HepG2 (cell line): ENCODE data around the gene RAP1GAP2. TPM values are rescaled to one million over a fixed set of nuclear protein-coding genes. Genes with fewer than 3 reads are reported as not detected.

Source experiments
- polyA plus RNA-seq, 8 experiments: library from polyadenylated mRNA; depleted of rRNA in 3 of 8; stranded (reverse) in 7 of 8; unstranded in 1 of 8; fragments of >200 nt; fragmentation: Illumina TruSeq in 4 of 8; extraction: Trizol in 4 of 8; gene quantifications; 2 replicates each; pipeline versions ENCODE4 v1.2.1 to v1.2.3, GENCODE V29; 2011 to 2016; ENCODE audit warnings: low read depth in 4 of 8, missing spikeins in 1 of 8, mixed read lengths in 1 of 8; ENCODE audit not compliant: insufficient read depth in 1 of 8
- total RNA-seq, 5 experiments: library from RNA; depleted of rRNA; stranded (reverse); fragments of >200 nt; fragmentation: Illumina TruSeq; extraction: Trizol; gene quantifications; 2 replicates each; pipeline ENCODE4 v1.2.3, GENCODE V29; 2016; ENCODE audit warnings: low read depth in 1 of 5
- TF ChIP-seq, protein P1 (sequence below): sonication (generic); formaldehyde crosslinking; IDR thresholded peaks from 2 replicates; pipeline ENCODE4 v1.4.0; 2020; ENCODE audit warnings: mild to moderate bottlenecking, missing genetic modification reagents, borderline replicate concordance
- TF ChIP-seq, protein P2 (sequence below): sonication (generic); formaldehyde crosslinking; IDR thresholded peaks from 2 replicates; pipeline ENCODE4 v1.5.1; 2020; ENCODE audit warnings: missing genetic modification reagents, mild to moderate bottlenecking, borderline replicate concordance

RAP1GAP2 gene
- total and polyA plus RNA-seq, 2 of the 13 experiments (the other 11 are each of a cell fraction or from before 2014, with no cell fraction given), result 10.9 to 12.0 TPM

DNA sequence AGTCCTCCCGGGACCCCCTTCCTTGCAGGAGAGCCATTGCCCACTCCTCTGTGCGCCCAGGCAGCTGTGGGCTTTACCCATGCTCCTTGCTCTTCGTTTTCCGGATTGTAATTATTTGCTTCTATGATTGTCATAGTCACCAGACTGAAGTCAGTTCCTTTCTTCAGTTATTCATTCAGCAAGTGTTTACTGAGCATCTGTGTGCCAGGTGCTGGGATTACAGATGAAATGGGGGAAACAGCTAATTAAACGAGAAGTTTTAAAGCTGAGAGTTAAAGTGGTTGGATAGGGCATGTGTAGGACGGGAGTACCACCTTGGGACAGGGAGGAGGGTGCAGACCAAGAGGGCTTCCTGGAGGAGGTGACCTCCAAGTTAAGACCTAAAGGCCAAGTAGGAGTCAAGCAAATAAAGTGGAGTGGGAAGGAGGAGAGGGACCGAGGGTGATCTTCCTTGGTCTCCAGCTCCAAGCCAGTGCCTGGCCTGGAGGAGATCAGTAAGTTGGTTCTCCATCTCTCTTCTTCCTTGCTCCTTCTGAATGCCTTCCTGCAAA lies 140.6 kb downstream of the RAP1GAP2 start (continued):
- TF ChIP-seq, protein P1, sequence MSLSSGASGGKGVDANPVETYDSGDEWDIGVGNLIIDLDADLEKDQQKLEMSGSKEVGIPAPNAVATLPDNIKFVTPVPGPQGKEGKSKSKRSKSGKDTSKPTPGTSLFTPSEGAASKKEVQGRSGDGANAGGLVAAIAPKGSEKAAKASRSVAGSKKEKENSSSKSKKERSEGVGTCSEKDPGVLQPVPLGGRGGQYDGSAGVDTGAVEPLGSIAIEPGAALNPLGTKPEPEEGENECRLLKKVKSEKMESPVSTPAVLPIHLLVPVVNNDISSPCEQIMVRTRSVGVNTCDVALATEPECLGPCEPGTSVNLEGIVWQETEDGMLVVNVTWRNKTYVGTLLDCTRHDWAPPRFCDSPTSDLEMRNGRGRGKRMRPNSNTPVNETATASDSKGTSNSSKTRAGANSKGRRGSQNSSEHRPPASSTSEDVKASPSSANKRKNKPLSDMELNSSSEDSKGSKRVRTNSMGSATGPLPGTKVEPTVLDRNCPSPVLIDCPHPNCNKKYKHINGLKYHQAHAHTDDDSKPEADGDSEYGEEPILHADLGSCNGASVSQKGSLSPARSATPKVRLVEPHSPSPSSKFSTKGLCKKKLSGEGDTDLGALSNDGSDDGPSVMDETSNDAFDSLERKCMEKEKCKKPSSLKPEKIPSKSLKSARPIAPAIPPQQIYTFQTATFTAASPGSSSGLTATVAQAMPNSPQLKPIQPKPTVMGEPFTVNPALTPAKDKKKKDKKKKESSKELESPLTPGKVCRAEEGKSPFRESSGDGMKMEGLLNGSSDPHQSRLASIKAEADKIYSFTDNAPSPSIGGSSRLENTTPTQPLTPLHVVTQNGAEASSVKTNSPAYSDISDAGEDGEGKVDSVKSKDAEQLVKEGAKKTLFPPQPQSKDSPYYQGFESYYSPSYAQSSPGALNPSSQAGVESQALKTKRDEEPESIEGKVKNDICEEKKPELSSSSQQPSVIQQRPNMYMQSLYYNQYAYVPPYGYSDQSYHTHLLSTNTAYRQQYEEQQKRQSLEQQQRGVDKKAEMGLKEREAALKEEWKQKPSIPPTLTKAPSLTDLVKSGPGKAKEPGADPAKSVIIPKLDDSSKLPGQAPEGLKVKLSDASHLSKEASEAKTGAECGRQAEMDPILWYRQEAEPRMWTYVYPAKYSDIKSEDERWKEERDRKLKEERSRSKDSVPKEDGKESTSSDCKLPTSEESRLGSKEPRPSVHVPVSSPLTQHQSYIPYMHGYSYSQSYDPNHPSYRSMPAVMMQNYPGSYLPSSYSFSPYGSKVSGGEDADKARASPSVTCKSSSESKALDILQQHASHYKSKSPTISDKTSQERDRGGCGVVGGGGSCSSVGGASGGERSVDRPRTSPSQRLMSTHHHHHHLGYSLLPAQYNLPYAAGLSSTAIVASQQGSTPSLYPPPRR (CRISPR knock-in tag), result no peak
- TF ChIP-seq, protein P2, sequence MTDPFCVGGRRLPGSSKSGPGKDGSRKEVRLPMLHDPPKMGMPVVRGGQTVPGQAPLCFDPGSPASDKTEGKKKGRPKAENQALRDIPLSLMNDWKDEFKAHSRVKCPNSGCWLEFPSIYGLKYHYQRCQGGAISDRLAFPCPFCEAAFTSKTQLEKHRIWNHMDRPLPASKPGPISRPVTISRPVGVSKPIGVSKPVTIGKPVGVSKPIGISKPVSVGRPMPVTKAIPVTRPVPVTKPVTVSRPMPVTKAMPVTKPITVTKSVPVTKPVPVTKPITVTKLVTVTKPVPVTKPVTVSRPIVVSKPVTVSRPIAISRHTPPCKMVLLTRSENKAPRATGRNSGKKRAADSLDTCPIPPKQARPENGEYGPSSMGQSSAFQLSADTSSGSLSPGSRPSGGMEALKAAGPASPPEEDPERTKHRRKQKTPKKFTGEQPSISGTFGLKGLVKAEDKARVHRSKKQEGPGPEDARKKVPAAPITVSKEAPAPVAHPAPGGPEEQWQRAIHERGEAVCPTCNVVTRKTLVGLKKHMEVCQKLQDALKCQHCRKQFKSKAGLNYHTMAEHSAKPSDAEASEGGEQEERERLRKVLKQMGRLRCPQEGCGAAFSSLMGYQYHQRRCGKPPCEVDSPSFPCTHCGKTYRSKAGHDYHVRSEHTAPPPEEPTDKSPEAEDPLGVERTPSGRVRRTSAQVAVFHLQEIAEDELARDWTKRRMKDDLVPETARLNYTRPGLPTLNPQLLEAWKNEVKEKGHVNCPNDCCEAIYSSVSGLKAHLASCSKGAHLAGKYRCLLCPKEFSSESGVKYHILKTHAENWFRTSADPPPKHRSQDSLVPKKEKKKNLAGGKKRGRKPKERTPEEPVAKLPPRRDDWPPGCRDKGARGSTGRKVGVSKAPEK (CRISPR knock-in tag), result no peak
